Mesenteric fat pad (tissue), 1 donor: ENCODE measurements around the gene CPAMD8. TPM values are rescaled to one million over a fixed set of nuclear protein-coding genes. Genes with fewer than 3 reads are reported as not detected.
"Not testable (repeated sequence)": the region's sequence is repeated elsewhere in the genome, so short reads cannot be mapped to it uniquely, and the experiment has no call there.

Experiments
- DNase-seq: peaks from one replicate; pipeline ENCODE4 v3.0.0-alpha.2; 2020; ENCODE audit warnings: low spot score
- total RNA-seq: library from RNA; stranded (reverse); fragmentation: NEBNext Ultra II Directional; extraction: Animal tissue kit (Norgen Biotek cat#: 25700); gene quantifications from one replicate; pipeline ENCODE4 v1.2.1, GENCODE V29; 2021
- donor health status: DM: yes; HTN: yes; CAD: no.

The CPAMD8 gene
- total RNA-seq, 1 donor from 2014 or later = 8.4 TPM

GRCh38 chr19:17001603-17002183, 24.9 kb downstream of the CPAMD8 start:
- DNase-seq = no peak

GRCh38 chr19:16998635-16999194, 27.9 kb downstream of the CPAMD8 start:
- no peak for DNase-seq

- DNase-seq = not testable (repeated sequence)
Observed at GRCh38 chr19:16996838-16997490, 29.6 kb downstream of the CPAMD8 start.

DNA sequence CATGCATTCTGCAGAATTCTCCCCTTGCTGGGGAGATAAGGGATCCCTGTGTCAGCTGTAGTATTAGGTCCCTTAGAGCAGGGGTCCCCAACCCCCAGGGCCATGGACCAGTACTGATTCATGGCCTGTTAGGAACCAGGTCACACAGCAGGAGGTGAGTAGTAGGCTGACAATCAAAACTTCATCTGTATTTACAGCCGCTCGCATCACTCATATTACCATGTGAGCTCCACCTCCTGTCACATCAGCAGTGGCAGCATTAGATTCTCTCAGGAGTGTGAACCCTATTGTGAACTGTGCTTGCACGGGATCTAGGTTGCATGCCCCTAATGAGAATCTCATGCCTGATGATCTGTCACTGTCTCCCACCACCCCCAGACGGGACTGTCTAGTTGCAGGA, 37.9 kb downstream of the CPAMD8 start:
- no peak for DNase-seq

DNA sequence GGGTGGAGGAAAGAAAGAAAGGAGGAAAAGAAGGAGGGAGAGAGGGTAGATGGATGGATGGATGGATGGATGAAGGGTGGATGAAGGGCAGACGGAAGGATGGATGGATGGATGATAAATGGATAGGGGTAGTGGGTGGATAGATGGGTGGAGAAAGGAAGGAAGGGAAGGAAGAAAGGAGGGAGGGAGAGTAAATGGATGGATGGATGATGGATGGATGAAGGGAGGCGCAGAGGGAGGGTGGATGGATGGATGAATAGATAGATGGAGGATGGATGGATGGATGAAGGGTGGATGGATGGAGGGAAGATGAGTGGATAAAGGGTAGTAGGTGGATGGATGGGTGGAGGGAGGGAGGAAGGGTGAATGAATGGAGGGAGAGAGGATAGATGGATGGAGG, 41.2 kb downstream of the CPAMD8 start:
- no peak for DNase-seq

GRCh38 chr19:16982586-16982985, 44.0 kb downstream of the CPAMD8 start:
- peak; percentile 72 for DNase-seq

- DNase-seq = no peak
Observed at GRCh38 chr19:16978839-16979802, 47.5 kb downstream of the CPAMD8 start.

DNA sequence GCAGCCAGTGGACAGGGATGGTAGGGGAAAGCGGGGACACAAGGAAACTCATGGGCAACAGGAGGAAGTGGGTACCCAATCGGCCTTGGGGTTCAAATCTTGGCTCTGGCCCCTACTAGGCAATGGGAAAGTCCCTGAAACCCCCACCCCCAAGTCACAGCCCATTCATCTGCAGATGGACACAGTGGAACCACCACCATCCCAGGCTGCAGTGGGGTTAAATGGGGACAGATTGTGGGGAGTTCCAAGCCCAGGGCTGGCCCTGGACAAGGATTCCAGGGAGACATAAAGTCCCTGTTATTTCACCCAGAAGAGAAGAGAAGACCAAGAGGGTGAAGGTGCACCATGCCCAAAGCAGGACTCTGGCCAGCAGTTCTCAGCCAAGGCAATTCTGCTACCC, 48.5 kb downstream of the CPAMD8 start:
- peak; percentile 69 for DNase-seq

- DNase-seq = peak; percentile 72
Observed at GRCh38 chr19:16977306-16977705, 49.3 kb downstream of the CPAMD8 start.

DNA sequence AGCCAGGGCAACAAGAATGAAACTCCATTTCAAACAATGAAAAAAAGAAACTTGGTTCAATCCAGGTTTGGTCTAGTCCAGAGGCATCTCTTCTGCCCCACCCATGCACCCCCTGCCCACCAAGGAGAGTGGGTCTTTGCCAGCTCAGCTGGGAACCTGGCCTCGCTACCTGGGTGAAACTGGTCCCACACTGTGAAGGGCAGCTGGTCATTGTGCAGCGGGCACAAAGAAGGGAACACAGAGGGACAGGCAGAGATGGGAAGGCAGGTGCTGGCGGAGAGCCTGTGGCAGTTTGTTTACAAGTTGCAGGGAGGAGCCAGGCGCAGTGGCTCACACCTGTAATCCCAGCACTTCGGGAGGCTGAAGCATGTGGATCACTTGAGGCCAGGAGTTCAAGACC, 50.2 kb downstream of the CPAMD8 start:
- peak; percentile 41 for DNase-seq

- DNase-seq = peak; percentile 72
Observed at GRCh38 chr19:16970821-16971220, 55.8 kb downstream of the CPAMD8 start.

GRCh38 chr19:16969135-16969534, 57.5 kb downstream of the CPAMD8 start:
- DNase-seq = peak; percentile 30

DNA sequence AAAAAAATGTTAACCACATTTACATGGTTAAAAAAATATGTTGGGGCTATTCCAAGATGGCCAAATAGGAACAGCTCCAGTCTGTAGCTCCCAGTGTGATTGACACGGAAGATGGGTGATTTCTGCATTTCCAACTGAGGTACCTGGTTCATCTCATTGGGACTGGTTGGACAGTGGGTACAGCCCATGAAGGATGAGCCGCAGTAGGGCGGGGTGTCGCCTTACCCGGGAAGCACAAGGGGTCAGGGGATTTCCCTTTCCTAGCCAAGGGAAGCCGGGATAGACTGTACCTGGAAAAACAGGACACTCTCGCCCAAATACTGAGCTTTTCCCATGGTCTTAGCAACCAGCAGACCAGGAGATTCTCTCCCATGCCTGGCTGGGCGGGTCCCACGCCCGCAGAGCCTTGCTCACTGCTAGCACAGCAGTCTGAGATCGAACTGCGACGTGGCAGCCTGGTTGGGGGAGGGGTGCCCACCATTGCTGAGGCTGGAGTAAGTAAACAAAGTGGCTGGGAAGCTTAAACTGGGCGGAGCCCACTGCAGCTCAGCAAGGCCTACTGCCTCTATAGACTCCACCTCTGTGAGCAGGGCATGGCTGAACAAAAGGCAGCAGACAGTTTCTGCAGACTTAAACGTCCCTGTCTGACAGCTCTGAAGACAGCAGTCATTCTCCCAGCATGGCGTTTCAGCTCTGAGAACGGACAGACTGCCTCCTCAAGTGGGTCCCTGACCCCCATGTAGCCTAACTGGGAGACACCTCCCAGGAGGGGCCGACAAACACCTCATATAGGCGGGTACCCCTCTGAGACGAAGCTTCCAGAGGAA, 65.4 kb downstream of the CPAMD8 start:
- DNase-seq = peak; percentile 74

GRCh38 chr19:16958277-16958676, 68.3 kb downstream of the CPAMD8 start:
- DNase-seq = not testable (repeated sequence)

DNA sequence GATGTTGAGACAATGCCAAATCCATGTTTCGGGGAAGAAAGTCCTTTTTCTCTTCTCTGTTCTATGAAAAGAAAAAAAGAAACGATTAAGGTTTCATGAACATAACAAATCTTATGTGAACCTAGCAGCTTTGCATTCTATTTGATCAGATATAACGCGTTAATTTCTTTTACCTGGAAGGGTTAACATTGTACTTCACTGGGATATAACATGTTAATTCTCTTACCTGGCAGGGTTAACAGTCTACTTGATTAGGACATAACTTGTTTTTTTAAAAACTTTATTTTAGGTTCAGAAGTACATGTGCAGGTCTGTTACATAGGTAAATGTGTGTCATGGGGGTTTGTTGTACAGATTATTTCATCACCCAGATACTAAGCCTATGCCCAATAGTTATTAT, 68.8 kb downstream of the CPAMD8 start:
- no peak for DNase-seq

- peak; percentile 67 for DNase-seq
Observed at GRCh38 chr19:16957151-16957701, 69.4 kb downstream of the CPAMD8 start.

DNA sequence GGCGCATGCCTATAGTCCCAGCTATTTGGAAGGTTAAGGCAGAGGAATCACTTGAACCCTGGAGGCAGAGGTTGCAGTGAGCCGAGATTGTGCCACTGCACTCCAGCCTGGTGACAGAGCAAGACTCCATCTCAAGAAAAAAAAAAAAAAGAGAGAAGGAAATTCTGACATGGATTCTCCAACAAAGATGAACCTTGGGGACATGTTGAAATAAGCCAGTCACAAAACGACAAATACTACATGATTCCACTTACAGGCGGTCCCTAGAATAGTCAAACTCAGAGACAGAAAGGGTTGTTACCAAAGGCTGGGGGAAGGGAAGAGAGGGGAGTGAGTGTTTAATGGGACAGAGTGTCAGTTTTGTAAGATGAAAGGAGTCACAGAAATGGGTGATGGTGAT, 71.4 kb downstream of the CPAMD8 start:
- no peak for DNase-seq

GRCh38 chr19:16952046-16952445, 74.6 kb downstream of the CPAMD8 start:
- peak; percentile 65 for DNase-seq

GRCh38 chr19:16951529-16951928, 75.1 kb downstream of the CPAMD8 start:
- DNase-seq = peak; percentile 33

- DNase-seq = peak; percentile 60
Observed at GRCh38 chr19:16949496-16950023, 77.0 kb downstream of the CPAMD8 start.
